ENCODE data around the gene ZNF512. TPM values are rescaled to one million over a fixed set of nuclear protein-coding genes. Genes with fewer than 3 reads are reported as not detected.
A peak's percentile ranks its signal among the peaks of the same experiment; 100 is the strongest.

ZNF512 gene
- total and polyA plus RNA-seq, 9 of the 15 experiments (the other 6 are each of a cell fraction or from before 2014, with no cell fraction given): 24.7 to 101 (median 65.9) TPM

DNA sequence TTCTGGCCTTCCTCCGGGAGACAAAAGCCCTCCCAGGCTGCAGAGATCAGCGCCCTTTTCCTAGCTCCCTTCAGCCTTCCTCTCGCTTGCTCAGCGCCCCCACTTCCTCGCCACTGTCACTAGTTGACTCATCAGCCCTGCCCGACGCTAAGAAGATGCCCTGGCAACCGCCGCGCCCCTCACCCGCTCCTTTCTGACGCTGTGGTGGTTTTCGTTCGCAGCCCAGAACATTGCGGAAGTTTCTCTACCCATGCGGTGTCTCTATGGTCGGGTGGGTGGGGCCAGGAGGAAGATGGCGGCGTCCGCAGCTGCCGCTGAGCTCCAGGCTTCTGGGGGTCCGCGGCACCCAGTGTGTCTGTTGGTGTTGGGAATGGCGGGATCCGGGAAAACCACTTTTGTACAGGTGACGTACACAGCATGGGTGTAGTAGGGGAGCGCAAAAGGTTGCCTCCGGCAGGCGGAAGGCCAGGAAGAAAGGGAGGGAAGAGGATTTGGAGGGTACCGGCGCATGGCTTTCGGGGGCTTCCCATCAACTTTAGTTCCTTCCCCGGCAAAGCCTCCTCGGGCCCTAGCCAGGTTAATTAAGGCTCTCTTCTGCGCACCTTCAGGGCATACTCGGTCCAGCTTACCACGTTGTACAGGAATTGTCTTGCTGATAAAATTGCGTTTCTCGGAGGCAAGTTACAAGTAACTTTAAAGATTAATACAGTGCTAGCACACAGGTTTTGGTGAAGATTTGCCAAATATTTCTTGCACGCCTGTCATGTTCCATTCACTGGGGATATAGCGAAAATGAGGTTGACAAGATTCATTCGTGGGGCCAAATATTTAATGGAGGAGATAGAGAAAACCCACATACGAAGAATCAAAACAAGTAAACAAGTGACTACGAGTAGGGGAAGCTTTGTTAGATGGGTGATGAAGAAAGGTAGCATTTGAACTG is 46.2 kb downstream of the ZNF512 start, which contains the start of the genes CCDC121 and GPN1 (continued):
- TF ChIP-seq, protein P1, sequence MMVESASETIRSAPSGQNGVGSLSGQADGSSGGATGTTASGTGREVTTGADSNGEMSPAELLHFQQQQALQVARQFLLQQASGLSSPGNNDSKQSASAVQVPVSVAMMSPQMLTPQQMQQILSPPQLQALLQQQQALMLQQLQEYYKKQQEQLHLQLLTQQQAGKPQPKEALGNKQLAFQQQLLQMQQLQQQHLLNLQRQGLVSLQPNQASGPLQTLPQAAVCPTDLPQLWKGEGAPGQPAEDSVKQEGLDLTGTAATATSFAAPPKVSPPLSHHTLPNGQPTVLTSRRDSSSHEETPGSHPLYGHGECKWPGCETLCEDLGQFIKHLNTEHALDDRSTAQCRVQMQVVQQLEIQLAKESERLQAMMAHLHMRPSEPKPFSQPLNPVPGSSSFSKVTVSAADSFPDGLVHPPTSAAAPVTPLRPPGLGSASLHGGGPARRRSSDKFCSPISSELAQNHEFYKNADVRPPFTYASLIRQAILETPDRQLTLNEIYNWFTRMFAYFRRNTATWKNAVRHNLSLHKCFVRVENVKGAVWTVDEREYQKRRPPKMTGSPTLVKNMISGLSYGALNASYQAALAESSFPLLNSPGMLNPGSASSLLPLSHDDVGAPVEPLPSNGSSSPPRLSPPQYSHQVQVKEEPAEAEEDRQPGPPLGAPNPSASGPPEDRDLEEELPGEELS (CRISPR knock-in tag; IDR thresholded peaks at IDR 0.05; ENCODE audit: borderline replicate concordance): no peak
- no peak for TF ChIP-seq RAD51 (IDR thresholded peaks at IDR 0.05; ENCODE audit: borderline replicate concordance, low read depth)
- no peak for TF ChIP-seq ZNF12 (CRISPR knock-in tag; IDR thresholded peaks at IDR 0.05)
- TF ChIP-seq, protein P2, sequence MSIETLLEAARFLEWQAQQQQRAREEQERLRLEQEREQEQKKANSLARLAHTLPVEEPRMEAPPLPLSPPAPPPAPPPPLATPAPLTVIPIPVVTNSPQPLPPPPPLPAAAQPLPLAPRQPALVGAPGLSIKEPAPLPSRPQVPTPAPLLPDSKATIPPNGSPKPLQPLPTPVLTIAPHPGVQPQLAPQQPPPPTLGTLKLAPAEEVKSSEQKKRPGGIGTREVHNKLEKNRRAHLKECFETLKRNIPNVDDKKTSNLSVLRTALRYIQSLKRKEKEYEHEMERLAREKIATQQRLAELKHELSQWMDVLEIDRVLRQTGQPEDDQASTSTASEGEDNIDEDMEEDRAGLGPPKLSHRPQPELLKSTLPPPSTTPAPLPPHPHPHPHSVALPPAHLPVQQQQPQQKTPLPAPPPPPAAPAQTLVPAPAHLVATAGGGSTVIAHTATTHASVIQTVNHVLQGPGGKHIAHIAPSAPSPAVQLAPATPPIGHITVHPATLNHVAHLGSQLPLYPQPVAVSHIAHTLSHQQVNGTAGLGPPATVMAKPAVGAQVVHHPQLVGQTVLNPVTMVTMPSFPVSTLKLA (conservative IDR thresholded peaks at IDR 0.05): peak; percentile 82 to 95
- TF ChIP-seq MEF2D (tag; conservative IDR thresholded peaks at IDR 0.05; ENCODE audit: low read depth): no peak
- no peak for TF ChIP-seq SIRT6 (IDR thresholded peaks at IDR 0.05; ENCODE audit: low read depth, low read length)
- peak; percentile 74; the same call in 1 of the 2 replicates for TF ChIP-seq RB1 (IDR thresholded peaks at IDR 0.05; ENCODE audit: low read depth)
- TF ChIP-seq CHD7 (IDR thresholded peaks at IDR 0.05; ENCODE audit: low read depth, low read length): no peak
- TF ChIP-seq, protein P3, sequence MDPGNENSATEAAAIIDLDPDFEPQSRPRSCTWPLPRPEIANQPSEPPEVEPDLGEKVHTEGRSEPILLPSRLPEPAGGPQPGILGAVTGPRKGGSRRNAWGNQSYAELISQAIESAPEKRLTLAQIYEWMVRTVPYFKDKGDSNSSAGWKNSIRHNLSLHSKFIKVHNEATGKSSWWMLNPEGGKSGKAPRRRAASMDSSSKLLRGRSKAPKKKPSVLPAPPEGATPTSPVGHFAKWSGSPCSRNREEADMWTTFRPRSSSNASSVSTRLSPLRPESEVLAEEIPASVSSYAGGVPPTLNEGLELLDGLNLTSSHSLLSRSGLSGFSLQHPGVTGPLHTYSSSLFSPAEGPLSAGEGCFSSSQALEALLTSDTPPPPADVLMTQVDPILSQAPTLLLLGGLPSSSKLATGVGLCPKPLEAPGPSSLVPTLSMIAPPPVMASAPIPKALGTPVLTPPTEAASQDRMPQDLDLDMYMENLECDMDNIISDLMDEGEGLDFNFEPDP (CRISPR knock-in tag; IDR thresholded peaks at IDR 0.05): no peak

Data from K562 (cell line).